HG02870 (cell line): ENCODE measurements around the gene NCAPG2.
A peak's percentile ranks its signal among the peaks of the same experiment; 100 is the strongest.
"Not testable (repeated sequence)": the region's sequence is repeated elsewhere in the genome, so short reads cannot be mapped to it uniquely, and the experiment has no call there.

Experiments
- ATAC-seq: cut with Tn5 transposase; IDR thresholded peaks from one replicate; pipeline ENCODE4 v1.9.1; 2021; ENCODE audit warnings: mild to moderate bottlenecking, moderate library complexity; ENCODE audit not compliant: unreplicated experiment

Gene NCAPG2

GRCh38 chr7:158710651-158711102 is 6.1 kb upstream of the NCAPG2 start:
- ATAC-seq: no peak

DNA sequence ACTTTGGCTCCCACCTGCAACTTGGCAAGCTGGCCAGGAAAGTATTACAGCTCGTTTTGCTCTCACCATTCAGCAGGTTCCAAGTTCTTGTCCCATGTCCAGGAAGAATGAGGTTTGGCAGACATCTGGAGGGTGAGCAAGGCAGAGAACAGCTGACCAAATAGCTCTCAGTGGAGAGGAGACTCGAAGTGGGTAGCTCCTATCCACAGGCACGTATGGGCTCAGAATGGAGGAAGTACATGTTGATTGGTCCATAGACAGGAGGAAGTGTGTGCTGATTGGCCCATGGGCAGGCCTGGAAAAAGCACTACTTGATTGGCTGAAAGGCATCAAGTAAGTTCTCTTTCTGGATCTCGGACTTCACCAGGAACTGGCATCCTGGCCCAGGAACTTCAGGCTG is 3.0 kb upstream of the NCAPG2 start:
- no peak for ATAC-seq

DNA sequence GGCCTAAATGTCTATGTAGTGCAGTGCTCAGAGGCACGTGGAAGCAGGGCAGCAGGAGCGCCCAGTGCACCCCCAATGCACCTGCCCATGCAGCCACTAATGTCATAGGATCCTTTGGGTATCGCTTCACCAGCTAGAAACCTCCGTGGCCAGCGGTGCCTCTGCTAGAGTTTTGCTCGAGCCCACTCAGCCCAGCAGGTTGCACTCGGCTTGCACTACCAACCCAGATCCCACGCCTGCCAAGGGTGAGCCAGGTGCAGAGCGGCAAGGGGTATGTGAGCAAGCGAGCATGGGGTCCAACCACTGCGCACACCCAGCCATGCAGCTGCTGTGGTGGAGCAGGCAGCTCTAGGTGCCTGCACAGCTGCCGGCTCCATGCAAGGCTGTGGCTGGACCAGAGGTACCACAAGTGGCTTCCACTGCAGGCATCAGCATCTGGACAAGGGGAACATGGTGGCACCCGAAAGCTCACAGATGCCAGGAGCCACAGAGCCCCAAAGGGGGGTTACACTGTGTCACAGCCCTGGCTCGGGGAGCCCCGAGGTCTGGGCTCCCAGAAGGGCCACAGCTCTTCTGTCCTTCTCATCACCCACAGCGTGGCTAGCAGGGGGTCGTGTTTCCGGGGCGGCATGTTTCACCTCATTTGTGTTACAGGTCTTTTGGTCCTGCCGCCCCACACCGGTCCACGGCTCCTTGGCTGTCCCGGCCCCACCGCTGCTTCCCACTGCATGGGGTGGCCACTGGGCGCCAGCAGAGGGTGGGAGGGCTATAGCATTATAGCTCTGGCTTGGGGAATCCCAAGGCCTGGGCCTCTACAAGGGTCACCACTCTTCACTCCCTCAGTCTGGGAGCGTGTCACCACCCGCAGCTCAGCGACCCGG is 2.3 kb upstream of the NCAPG2 start:
- ATAC-seq: no peak

DNA sequence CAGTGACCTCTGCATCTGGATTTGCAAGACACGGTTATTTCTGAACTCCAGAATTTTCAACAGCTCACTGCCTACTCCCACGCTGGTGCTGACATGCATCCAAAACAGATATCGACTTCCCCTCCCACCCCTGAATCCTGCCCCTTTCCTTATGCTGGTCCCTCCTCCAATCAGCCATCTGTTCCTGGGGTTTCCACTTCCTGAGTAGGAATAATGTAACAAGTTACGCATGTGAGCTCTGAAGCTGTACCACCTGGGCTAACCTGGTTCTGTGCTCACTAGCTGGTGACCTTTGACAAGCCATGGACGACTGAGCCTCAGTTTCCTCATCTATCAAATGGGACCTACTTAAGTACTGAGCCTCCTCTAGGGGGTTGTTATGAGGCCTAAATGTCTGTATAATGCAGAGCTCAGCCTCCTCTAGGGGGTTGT is 1.7 kb upstream of the NCAPG2 start:
- no peak for ATAC-seq

DNA sequence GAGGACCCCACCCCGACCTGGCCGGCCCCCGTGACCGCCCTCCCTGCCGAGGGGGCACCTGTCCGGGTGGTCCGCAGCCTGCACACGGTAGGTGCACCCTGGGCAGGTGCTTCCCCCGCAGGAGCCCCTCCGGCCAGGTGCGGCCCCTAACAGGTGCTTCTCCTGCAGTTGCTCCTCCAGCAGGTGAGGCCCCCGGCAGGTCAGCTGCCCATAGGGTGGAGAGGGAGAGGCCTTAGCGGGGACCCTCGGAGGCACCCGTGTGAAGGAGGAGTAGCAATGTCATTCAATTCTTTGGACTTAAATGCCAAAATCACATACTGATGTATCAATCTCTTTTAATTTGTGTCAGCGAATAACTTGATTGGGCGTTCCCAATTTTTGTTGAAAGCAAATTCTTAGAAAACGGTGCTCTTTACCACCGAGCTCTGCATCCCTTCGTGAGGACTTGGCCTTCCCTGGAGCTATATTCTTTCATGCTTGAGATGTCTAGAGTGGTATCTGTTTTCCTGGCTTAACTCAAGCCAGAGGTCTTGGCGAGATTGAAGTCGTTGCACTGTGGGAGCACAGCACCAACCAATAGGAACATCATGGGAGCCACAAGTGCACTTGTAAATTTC is 738 bp upstream of the NCAPG2 start:
- ATAC-seq: no peak

DNA sequence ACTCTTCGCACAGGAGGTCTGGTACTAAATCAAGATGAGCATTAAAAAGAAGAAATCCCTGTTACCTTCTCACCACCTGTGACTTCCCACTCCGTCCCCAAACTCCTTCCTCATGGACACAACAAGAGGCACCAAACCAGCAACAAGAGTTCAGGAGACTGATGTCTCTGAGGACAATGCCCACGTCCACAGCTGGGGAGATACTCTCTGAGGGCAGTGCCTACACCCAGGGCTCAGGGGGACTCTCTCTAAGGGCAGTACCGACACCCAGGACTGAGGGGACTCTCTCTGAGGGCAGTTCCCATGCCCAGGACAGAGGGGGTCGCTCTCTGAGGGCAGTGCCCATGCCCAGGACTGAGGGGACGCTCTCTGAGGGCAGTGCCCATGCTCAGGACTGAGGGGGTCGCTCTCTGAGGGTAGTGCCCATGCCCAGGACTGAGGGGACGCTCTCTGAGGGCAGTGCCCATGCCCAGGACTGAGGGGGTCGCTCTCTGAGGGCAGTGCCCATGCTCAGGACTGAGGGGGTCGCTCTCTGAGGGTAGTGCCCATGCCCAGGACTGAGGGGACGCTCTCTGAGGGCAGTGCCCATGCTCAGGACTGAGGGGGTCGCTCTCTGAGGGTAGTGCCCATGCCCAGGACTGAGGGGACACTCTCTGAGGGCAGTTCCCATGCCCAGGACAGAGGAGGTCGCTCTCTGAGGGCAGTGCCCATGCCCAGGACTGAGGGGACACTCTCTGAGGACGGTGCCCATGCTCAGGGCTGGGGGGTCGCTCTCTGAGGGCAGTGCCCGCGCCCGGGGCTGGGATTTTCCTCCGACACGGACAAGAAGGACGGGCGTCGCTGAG is 703 bp downstream of the NCAPG2 start:
- not testable (repeated sequence) for ATAC-seq

- ATAC-seq: no peak
Measured at GRCh38 chr7:158702944-158703343, 1.7 kb downstream of the NCAPG2 start.

DNA sequence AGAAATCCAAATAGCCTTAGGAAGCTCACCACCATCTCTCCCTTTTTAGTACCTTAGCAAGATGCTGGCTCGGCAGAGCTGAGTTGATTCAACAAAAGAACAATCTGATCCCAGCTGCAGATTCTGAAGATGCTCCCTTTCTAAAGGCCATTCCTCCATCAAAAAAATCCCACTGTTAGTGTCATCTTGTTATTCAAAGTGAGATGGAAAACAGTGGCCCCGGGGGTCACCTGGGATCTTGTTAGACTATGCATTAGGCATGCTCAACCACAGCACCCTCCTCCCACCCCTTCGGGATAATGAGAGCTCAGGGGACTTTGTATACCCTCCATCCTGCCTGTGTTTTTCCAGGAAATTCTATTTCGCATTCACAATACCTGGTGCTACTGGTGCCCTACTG is 2.4 kb downstream of the NCAPG2 start:
- no peak for ATAC-seq

DNA sequence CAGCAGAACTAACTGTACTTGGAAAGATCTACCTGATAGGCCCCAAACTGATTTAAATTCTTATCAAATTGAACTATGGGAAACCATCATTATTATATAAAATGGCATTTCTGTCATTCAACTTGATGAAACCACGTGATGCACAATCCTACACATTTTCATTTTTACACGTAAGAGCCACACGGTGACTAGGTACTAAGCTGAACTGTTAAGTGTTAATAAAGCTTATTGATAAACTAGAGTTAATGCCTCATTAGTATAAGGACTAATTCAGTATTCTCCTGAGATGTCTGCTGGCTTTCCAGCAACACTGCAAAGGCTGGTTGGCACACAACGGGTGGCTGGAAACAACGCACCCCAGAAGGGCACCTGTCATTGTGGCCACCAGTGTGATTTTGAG is 4.6 kb downstream of the NCAPG2 start:
- ATAC-seq: no peak

DNA sequence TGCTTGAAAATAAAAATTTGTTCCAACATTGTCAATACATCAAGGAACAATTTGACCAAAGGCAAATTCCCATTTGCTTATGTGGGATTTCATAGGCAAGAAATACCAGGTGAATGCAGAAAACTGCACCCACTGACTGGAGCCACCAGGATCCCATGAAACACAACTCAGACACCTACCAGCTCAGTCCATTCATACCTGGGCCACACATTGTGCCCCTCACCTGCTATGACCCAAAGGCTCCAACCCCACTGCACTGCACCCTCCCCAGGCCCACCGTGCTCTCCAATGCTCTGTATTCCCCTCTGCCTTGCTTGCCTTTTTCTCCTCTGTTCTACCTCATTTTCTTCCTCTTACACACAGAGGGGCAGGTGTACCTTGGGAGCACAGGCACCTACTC is 5.3 kb downstream of the NCAPG2 start:
- no peak for ATAC-seq

DNA sequence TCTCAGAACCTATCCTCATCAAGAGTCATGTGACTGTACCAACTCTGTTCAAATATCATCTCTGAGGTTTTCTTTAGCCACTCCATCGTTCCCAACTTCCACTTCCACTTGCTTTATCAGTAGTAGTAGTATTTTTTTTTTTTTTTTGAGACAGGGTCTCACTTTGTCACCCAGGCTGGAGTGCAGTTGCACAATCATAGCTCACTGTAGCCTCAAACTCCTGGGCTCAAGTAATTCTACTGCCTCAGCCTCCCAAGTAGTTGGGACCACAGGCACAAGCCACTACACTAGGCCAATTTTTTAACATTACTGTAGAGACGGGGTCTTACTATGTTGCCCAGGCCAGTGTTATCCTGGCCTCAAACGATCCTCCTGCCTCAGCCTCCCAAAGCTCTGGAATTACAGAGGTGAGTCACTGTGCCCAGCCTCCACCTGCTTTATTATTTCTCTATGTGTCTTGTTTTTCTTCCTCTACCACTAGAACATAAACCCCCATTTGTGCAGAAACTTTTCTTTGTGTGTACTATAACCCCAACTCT is 5.9 kb downstream of the NCAPG2 start:
- ATAC-seq: no peak

- not testable (repeated sequence) for ATAC-seq
Measured at GRCh38 chr7:158697597-158697996, 7.0 kb downstream of the NCAPG2 start.

GRCh38 chr7:158695726-158696452 is 8.7 kb downstream of the NCAPG2 start:
- ATAC-seq: peak; percentile 84

DNA sequence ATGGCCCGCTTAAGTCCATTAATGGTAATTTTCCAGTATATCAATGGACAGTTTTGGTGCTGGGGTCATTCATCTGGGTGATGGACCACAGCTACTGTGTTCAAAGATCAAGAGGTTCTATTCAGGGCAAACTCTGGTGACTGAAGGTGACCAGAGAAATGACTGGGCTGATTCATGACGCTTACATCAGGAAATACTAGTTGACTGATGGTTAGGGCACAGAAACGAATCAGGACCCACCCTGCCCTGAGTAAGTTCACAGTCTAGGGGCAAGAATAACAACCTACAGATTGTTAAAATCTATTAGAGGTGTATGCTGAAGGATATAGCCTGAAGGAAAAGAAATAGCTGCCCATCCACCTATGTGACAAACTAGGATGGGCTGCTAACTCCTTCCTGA is 9.5 kb downstream of the NCAPG2 start:
- ATAC-seq: no peak

- no peak for ATAC-seq
Measured at GRCh38 chr7:158694650-158695049, 10.0 kb downstream of the NCAPG2 start.

DNA sequence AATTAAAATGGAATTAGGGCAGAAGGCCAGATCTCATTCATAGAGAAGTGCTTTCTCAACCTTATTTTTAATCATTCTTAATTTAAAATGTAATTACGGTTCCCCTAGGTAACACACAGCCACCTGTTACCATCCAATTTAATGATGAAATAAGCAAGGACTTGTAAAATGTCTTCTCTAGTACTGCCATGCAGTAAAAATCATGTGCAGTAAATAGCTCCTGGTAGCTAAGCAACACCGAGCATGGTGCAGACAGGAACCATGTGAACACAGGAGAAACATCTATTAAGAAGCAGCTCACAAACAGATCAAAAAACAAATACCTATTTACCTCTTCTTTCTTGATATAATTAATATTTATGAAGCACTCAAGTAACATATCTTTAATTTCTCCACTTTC is 15.1 kb downstream of the NCAPG2 start:
- no peak for ATAC-seq

GRCh38 chr7:158687406-158687805 is 17.2 kb downstream of the NCAPG2 start:
- no peak for ATAC-seq

GRCh38 chr7:158685693-158686092 is 18.9 kb downstream of the NCAPG2 start:
- no peak for ATAC-seq

DNA sequence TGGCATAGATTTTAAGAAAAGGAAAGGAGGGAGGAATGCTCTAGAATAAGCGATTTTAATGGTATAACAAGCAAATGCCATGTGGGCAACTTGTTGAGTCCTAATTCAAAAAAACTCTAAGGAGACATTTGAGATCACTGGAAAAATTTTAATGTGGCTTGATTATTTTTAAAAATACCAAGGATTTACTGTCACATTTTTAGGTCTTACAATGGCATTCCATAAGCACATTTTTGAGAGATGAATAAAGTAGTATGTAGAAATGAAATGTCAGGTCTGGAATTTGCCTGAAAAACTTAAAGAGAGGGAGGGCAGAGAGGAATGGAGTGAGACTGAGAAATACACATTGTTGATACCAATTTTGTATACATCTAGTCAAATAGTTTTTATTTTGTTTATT is 20.3 kb downstream of the NCAPG2 start:
- ATAC-seq: no peak

DNA sequence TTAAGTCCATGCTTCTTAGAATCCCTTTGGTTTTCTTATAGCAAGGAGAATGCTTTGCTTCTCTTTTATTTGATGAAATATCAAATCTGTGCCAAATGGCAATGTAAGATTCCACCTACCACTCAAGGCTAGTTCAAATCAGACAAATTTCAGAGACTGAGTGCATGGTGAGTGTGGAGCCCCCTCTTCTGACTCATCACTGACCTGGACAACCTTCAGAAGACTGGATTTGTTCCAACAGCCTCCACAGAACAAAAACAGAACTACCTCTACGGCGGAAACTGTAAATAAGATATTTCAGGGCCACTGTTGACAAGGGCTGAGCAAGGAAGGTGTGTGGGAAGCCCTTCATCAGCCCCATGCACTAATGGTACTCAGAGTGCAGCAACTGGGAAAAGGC is 21.1 kb downstream of the NCAPG2 start:
- no peak for ATAC-seq

- ATAC-seq: no peak
Measured at GRCh38 chr7:158682456-158682855, 22.1 kb downstream of the NCAPG2 start.
